Measurements from ENCODE around the gene FAM98C.

FAM98C gene

GRCh38 chr19:38451629-38452028, 48.7 kb downstream of the FAM98C start:
- Histone ChIP-seq H4K20me1 (ENCODE audit: insufficient read depth, low read length) (no peaks in the 10 kb centered on the region), H3F3A (ENCODE audit: insufficient read depth, low read length) (no peaks in the 10 kb centered on the region), H3K27ac (ENCODE audit: low read length) (no peak overlapping the region), H3K27me3 (replicated peaks; ENCODE audit: insufficient read depth, low read length) (peaks cover 49% of the 10 kb centered on the region), H3K4me2 (ENCODE audit: low read depth, low read length) (no peak overlapping the region), H3K79me2 (ENCODE audit: low read length) (no peaks in the 10 kb centered on the region), H3K4me1 (ENCODE audit: low read length) (no peaks in the 10 kb centered on the region), H2AFZ (ENCODE audit: low read length) (no peak overlapping the region), H3K4me3 (ENCODE audit: low read length) (no peak overlapping the region), H3K9me3 (replicated peaks; ENCODE audit: insufficient read depth, low read length) (no peaks in the 10 kb centered on the region), H3K9ac (ENCODE audit: low read length) (no peak overlapping the region), H3K36me3 (replicated peaks; ENCODE audit: insufficient read depth, low read length) (no peaks in the 10 kb centered on the region), H3K9me2 (replicated peaks; ENCODE audit: insufficient read depth, low read length) (no peaks in the 10 kb centered on the region)
- TF ChIP-seq EZH2 (optimal IDR thresholded peaks at IDR 0.05; ENCODE audit: low read depth, low read length) (no peak), EZH2phosphoT487 (IDR thresholded peaks at IDR 0.05; ENCODE audit: low read length) (no peak)
- TF ChIP-seq, protein P1, sequence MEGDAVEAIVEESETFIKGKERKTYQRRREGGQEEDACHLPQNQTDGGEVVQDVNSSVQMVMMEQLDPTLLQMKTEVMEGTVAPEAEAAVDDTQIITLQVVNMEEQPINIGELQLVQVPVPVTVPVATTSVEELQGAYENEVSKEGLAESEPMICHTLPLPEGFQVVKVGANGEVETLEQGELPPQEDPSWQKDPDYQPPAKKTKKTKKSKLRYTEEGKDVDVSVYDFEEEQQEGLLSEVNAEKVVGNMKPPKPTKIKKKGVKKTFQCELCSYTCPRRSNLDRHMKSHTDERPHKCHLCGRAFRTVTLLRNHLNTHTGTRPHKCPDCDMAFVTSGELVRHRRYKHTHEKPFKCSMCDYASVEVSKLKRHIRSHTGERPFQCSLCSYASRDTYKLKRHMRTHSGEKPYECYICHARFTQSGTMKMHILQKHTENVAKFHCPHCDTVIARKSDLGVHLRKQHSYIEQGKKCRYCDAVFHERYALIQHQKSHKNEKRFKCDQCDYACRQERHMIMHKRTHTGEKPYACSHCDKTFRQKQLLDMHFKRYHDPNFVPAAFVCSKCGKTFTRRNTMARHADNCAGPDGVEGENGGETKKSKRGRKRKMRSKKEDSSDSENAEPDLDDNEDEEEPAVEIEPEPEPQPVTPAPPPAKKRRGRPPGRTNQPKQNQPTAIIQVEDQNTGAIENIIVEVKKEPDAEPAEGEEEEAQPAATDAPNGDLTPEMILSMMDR (IDR thresholded peaks at IDR 0.05; ENCODE audit: low read length), result no peak
- no peak for DNase-seq

DNA sequence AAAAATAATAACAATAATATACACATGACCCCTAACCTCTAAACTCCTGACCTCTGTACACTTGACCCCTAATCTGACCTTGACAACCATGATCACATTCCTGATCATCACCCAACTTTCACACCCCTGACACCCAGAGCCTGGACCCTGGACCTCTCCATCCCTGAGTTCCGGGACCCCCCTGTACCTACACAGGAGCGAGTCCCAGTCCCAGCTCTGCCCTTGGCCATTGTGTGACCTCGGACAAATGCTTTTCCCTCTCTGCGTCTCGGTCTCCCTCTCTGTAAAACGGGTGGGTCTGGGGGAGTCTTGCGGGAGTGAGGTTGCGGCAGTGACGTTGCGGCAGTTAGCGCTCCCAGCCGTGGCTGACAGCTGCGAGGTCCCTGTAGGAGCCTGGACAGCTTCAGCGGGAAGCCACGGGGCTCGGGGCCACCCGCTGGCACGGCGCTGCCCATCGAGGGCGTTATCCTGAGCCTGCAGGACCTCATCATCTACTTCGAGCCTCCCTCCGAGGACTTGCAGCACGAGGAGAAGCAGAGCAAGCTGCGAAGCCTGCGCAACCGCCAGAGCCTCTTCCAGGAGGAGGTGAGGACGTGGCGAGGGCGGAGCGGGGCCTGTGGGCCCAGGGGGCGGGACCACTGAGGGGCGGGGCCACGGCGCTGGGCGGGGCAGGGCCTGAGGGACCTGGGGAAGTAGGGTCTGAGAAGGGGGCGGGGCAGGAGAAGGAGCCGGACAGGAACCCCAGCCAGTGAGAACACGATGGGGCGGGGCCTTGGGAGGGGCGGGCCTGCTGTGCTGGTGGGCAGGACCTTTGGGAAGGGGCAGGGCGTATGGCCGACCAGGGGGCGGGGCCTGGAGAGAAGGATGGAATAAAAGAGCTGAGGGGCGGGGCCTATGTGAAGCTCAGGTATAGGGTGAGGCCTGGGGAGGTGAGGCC, 49.8 kb downstream of the FAM98C start:
- H3K9me2 ChIP-seq (replicated peaks; ENCODE audit: insufficient read depth, low read length), result no peaks in the 10 kb centered on the region
- no peak overlapping the region for H3K9ac ChIP-seq (ENCODE audit: low read length)
- no peaks in the 10 kb centered on the region for H3K9me3 ChIP-seq (replicated peaks; ENCODE audit: insufficient read depth, low read length)
- no peaks in the 10 kb centered on the region for H3F3A ChIP-seq (ENCODE audit: insufficient read depth, low read length)
- no peak overlapping the region for H3K4me2 ChIP-seq (ENCODE audit: low read depth, low read length)
- H2AFZ ChIP-seq (ENCODE audit: low read length), result no peak overlapping the region
- TF ChIP-seq, protein P1 (IDR thresholded peaks at IDR 0.05; ENCODE audit: low read length), result no peak
- no peak for TF ChIP-seq EZH2phosphoT487 (IDR thresholded peaks at IDR 0.05; ENCODE audit: low read length)
- TF ChIP-seq EZH2 (optimal IDR thresholded peaks at IDR 0.05; ENCODE audit: low read depth, low read length), result no peak
- no peaks in the 10 kb centered on the region for H4K20me1 ChIP-seq (ENCODE audit: insufficient read depth, low read length)
- no peaks in the 10 kb centered on the region for H3K36me3 ChIP-seq (replicated peaks; ENCODE audit: insufficient read depth, low read length)
- H3K4me3 ChIP-seq (ENCODE audit: low read length), result no peak overlapping the region
- peaks cover 57% of the 10 kb centered on the region for H3K27me3 ChIP-seq (replicated peaks; ENCODE audit: insufficient read depth, low read length)
- no peaks in the 10 kb centered on the region for H3K4me1 ChIP-seq (ENCODE audit: low read length)
- no peak overlapping the region for H3K27ac ChIP-seq (ENCODE audit: low read length)
- H3K79me2 ChIP-seq (ENCODE audit: low read length), result no peaks in the 10 kb centered on the region
- DNase-seq, result no peak

DNA sequence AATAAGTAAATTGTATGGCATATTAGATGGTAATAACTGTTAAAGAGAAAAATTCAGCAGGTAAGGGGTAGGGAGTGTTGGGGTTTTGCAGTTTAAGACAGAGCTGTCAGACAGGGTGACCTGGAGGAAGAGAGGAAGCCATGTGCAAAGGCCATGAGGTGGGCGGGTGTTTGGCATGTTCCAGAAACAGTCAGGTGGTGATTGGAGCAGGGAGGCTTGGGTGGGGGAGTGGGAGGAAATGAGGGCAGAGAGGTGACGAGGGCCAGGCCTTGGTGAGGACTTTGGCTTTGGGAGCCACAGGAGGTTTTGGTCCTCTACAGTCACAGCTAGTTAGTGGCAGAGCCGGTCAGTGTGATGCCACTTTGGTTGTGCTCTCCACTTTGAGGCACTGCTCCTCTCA, 50.7 kb downstream of the FAM98C start:
- H4K20me1 ChIP-seq (ENCODE audit: insufficient read depth, low read length), result no peaks in the 10 kb centered on the region
- TF ChIP-seq, protein P1 (IDR thresholded peaks at IDR 0.05; ENCODE audit: low read length), result no peak
- TF ChIP-seq EZH2phosphoT487 (IDR thresholded peaks at IDR 0.05; ENCODE audit: low read length) (no peak), EZH2 (optimal IDR thresholded peaks at IDR 0.05; ENCODE audit: low read depth, low read length) (no peak)
- no peak overlapping the region for H3K27ac ChIP-seq (ENCODE audit: low read length)
- no peaks in the 10 kb centered on the region for H3K9me3 ChIP-seq (replicated peaks; ENCODE audit: insufficient read depth, low read length)
- no peak overlapping the region for H2AFZ ChIP-seq (ENCODE audit: low read length)
- H3K27me3 ChIP-seq (replicated peaks; ENCODE audit: insufficient read depth, low read length), result peaks cover 56% of the 10 kb centered on the region
- no peaks in the 10 kb centered on the region for H3K79me2 ChIP-seq (ENCODE audit: low read length)
- H3K36me3 ChIP-seq (replicated peaks; ENCODE audit: insufficient read depth, low read length), result no peaks in the 10 kb centered on the region
- H3F3A ChIP-seq (ENCODE audit: insufficient read depth, low read length), result no peaks in the 10 kb centered on the region
- H3K4me2 ChIP-seq (ENCODE audit: low read depth, low read length), result no peak overlapping the region
- no peak overlapping the region for H3K4me3 ChIP-seq (ENCODE audit: low read length)
- DNase-seq, result no peak
- H3K9me2 ChIP-seq (replicated peaks; ENCODE audit: insufficient read depth, low read length), result no peaks in the 10 kb centered on the region
- H3K9ac ChIP-seq (ENCODE audit: low read length), result no peak overlapping the region
- no peaks in the 10 kb centered on the region for H3K4me1 ChIP-seq (ENCODE audit: low read length)

Measured in MM.1S (cell line).